Measurements from ENCODE around the gene KLHL26. TPM values are rescaled to one million over a fixed set of nuclear protein-coding genes. Genes with fewer than 3 reads are reported as not detected.

Gene KLHL26
- polyA plus RNA-seq, 3 donors: 1.6 to 3.2 (median 2.0) TPM

GRCh38 chr19:18713550-18714117, 76.8 kb downstream of the KLHL26 start:
- Histone ChIP-seq H4K20me1 (ENCODE audit: insufficient read depth, low read length) (peaks cover 95% of the 10 kb centered on the region), H3K79me2 (ENCODE audit: insufficient read depth, low read length) (peaks cover 18% of the 10 kb centered on the region), H3K36me3 (replicated peaks in 1 of 2; ENCODE audit: control insufficient read depth in 1 of 2, insufficient read depth in 2 of 2, low read length in 2 of 2) (peaks cover 0 to 16% of the 10 kb centered on the region in 2 donors), H3K4me2 (replicated peaks; ENCODE audit: extremely low read depth, low read length, poor library complexity, severe bottlenecking) (no peak overlapping the region), H2AFZ (ENCODE audit: insufficient read depth, low read depth, low read length, poor library complexity, severe bottlenecking) (no peak overlapping the region), H3K27me3 (ENCODE audit: control insufficient read depth in 2 of 2, insufficient read depth in 2 of 2, low read length in 2 of 2) (no peaks in the 10 kb centered on the region), H3K27ac (ENCODE audit: low read depth in 1 of 2, low read length in 2 of 2) (no peak overlapping the region), H3K4me3 (replicated peaks in 1 of 3; ENCODE audit: low read depth in 2 of 3, low read length in 3 of 3) (no peak overlapping the region), H3K9me3 (replicated peaks in 1 of 2; ENCODE audit: control insufficient read depth in 1 of 2, insufficient read depth in 1 of 2, low read length in 2 of 2) (peaks cover 0 to 5% of the 10 kb centered on the region in 2 donors), H3K4me1 (ENCODE audit: control insufficient read depth in 1 of 2, insufficient read depth in 2 of 2, low read length in 2 of 2) (peaks cover 6 to 22% of the 10 kb centered on the region in 2 donors), H3K9ac (ENCODE audit: insufficient read depth, low read length, poor library complexity, severe bottlenecking) (no peak overlapping the region)
- intact Hi-C loops (cut with micrococcal nuclease): no loop called here
- H3K4me1 Mint-ChIP-seq: peaks cover 24% of the 10 kb centered on the region
- DNase-seq: no peak
- WGBS (ENCODE audit: insufficient coverage): 100% methylated on average over 5 of the region's 18 CpGs
- H3K36me3 Mint-ChIP-seq: peaks cover 15 to 27% of the 10 kb centered on the region in 2 donors
- peaks cover 0 to 5% (median 5%) of the 10 kb centered on the region in 3 donors for H3K27me3 Mint-ChIP-seq (ENCODE audit: low read depth in 3 of 3)
- no peak overlapping the region for H3K27ac Mint-ChIP-seq
- no peak overlapping the region for H3K4me3 Mint-ChIP-seq
- H3K9me3 Mint-ChIP-seq: peaks cover 0 to 7% (median 3%) of the 10 kb centered on the region in 7 donors
- no peak for TF ChIP-seq CTCF (IDR thresholded peaks at IDR 0.05)

- peaks cover 19 to 38% of the 10 kb centered on the region in 2 donors for H3K36me3 Mint-ChIP-seq
- H3K4me3 Mint-ChIP-seq: no peak overlapping the region
These were observed 78.6 kb downstream of the KLHL26 start for GRCh38 chr19:18715416-18715815.

More at GRCh38 chr19:18715416-18715815, 78.6 kb downstream of the KLHL26 start:
- peaks cover 92% of the 10 kb centered on the region for H4K20me1 ChIP-seq (ENCODE audit: insufficient read depth, low read length)
- H3K9ac ChIP-seq (ENCODE audit: insufficient read depth, low read length, poor library complexity, severe bottlenecking): no peak overlapping the region
- no peak overlapping the region for H3K4me3 ChIP-seq (replicated peaks in 1 of 3; ENCODE audit: low read depth in 2 of 3, low read length in 3 of 3)
- 93% methylated on average over 4 of the region's 5 CpGs for WGBS (ENCODE audit: insufficient coverage)
- no peaks in the 10 kb centered on the region for H3K27me3 ChIP-seq (ENCODE audit: control insufficient read depth in 2 of 2, insufficient read depth in 2 of 2, low read length in 2 of 2)
- Mint-ChIP-seq H3K27ac (no peak overlapping the region), H3K9me3 (peaks cover 0 to 7% (median 3%) of the 10 kb centered on the region in 7 donors), H3K4me1 (peaks cover 17% of the 10 kb centered on the region), H3K27me3 (ENCODE audit: low read depth in 3 of 3) (peaks cover 0 to 7% (median 5%) of the 10 kb centered on the region in 3 donors)
- no peak overlapping the region for H2AFZ ChIP-seq (ENCODE audit: insufficient read depth, low read depth, low read length, poor library complexity, severe bottlenecking)
- no peak for DNase-seq
- no peak overlapping the region for H3K27ac ChIP-seq (ENCODE audit: low read depth in 1 of 2, low read length in 2 of 2)
- H3K4me1 ChIP-seq (ENCODE audit: control insufficient read depth in 1 of 2, insufficient read depth in 2 of 2, low read length in 2 of 2): peaks cover 0 to 14% of the 10 kb centered on the region in 2 donors
- intact Hi-C loops (cut with micrococcal nuclease): no loop called here
- peaks cover 0 to 16% of the 10 kb centered on the region in 2 donors for H3K36me3 ChIP-seq (replicated peaks in 1 of 2; ENCODE audit: control insufficient read depth in 1 of 2, insufficient read depth in 2 of 2, low read length in 2 of 2)
- H3K9me3 ChIP-seq (replicated peaks in 1 of 2; ENCODE audit: control insufficient read depth in 1 of 2, insufficient read depth in 1 of 2, low read length in 2 of 2): peaks cover 0 to 5% of the 10 kb centered on the region in 2 donors
- no peak overlapping the region for H3K4me2 ChIP-seq (replicated peaks; ENCODE audit: extremely low read depth, low read length, poor library complexity, severe bottlenecking)
- peaks cover 12% of the 10 kb centered on the region for H3K79me2 ChIP-seq (ENCODE audit: insufficient read depth, low read length)
- no peak for TF ChIP-seq CTCF (IDR thresholded peaks at IDR 0.05)

Data from CD14-positive monocyte (primary cell).